H1 (cell line): Measurements from ENCODE around the gene CA9. TPM values are rescaled to one million over a fixed set of nuclear protein-coding genes. Genes with fewer than 3 reads are reported as not detected.

Experiments
- CTCF ChIA-PET: fragments of 300-600 bp; sonication (Branson Sonifier 250); formaldehyde crosslinking; loops from one replicate; lab custom pipeline; 2021; ENCODE audit not compliant: partially characterized antibody; lab: Charles Lee
- POLR2A ChIA-PET: fragments of 300-600 bp; sonication (Branson Sonifier 250); formaldehyde crosslinking; loops from one replicate; lab custom pipeline; 2021; ENCODE audit warnings: inconsistent platforms; ENCODE audit not compliant: partially characterized antibody; lab: Charles Lee
- DNase-seq, 2 experiments: peaks; one replicate each; pipeline versions ENCODE4 v3.0.0 to v3.0.0-alpha.2; 2010 to 2022; ENCODE audit warnings: low spot score in 2 of 2, low read depth in 1 of 2, mixed read lengths in 1 of 2
- FAIRE-seq: peaks from 2 replicates; lab custom pipeline; 2011; peaks lifted over from hg19 to GRCh38; lab: Jason Lieb, UNC
- H2AFZ ChIP-seq: 2 replicates; pipeline ENCODE4 v1.8.1; 2012; ENCODE audit warnings: low read length, inconsistent platforms
- H2AK5ac ChIP-seq: 2 replicates; pipeline ENCODE4 v1.6.1; 2013; ENCODE audit warnings: low read depth, low read length
- H2BK120ac ChIP-seq: replicated peaks from 2 replicates; pipeline ENCODE3; 2013; ENCODE audit warnings: low read depth, low read length, inconsistent platforms
- H2BK12ac ChIP-seq: 2 replicates; pipeline ENCODE4 v1.6.1; 2013; ENCODE audit warnings: low read depth, low read length
- H2BK15ac ChIP-seq: 2 replicates; pipeline ENCODE4 v1.6.1; 2013; ENCODE audit warnings: low read length
- H2BK20ac ChIP-seq: 2 replicates; pipeline ENCODE4 v1.6.1; 2013; ENCODE audit warnings: low read length
- H2BK5ac ChIP-seq: 2 replicates; pipeline ENCODE4 v1.6.1; 2013; ENCODE audit warnings: low read depth, low read length
- H3K14ac ChIP-seq: 2 replicates; pipeline ENCODE4 v1.6.1; 2013; ENCODE audit warnings: inconsistent platforms; ENCODE audit not compliant: insufficient read length
- H3K18ac ChIP-seq: 2 replicates; pipeline ENCODE4 v1.6.1; 2013; ENCODE audit warnings: low read length; ENCODE audit errors: extremely low read depth
- H3K23ac ChIP-seq: 2 replicates; pipeline ENCODE4 v1.6.1; 2013; ENCODE audit warnings: inconsistent platforms; ENCODE audit not compliant: insufficient read length
- H3K23me2 ChIP-seq: 2 replicates; pipeline ENCODE4 v1.6.1; 2013; ENCODE audit warnings: low read depth, low read length
- H3K27ac ChIP-seq: 2 replicates; pipeline ENCODE4 v1.6.1; 2011; ENCODE audit warnings: low read depth, low read length, inconsistent platforms
- H3K27me3 ChIP-seq, 4 experiments: replicated peaks in 1 of 4; 1 replicate in 1 of 4; 2 replicates in 3 of 4; pipeline versions ENCODE4 v1.6.1 to v1.8.1; 2011 to 2013; ENCODE audit warnings: low read length in 3 of 4, mild to moderate bottlenecking in 3 of 4, inconsistent platforms in 2 of 4, mixed read lengths in 2 of 4, moderate library complexity in 1 of 4; ENCODE audit not compliant: control insufficient read depth in 3 of 4, insufficient read depth in 3 of 4; ENCODE audit errors: extremely low read depth in 1 of 4
- H3K36me3 ChIP-seq, 4 experiments: 2 replicates each; pipeline versions ENCODE4 v1.6.1 to v1.8.1; 2011 to 2013; ENCODE audit warnings: mild to moderate bottlenecking in 4 of 4, low read length in 3 of 4, moderate library complexity in 2 of 4, control low read depth in 1 of 4, inconsistent platforms in 1 of 4; ENCODE audit not compliant: insufficient read depth in 4 of 4, control insufficient read depth in 2 of 4
- H3K4ac ChIP-seq: replicated peaks from 2 replicates; pipeline ENCODE3; 2013; ENCODE audit warnings: low read length, low read depth, mixed read lengths, inconsistent platforms; ENCODE audit not compliant: insufficient read length
- H3K4me1 ChIP-seq, 4 experiments: replicated peaks in 1 of 4; 1 replicate in 1 of 4; 2 replicates in 3 of 4; pipeline versions ENCODE4 v1.6.1 to v1.8.1; 2011 to 2013; ENCODE audit warnings: low read length in 3 of 4, inconsistent platforms in 2 of 4, mixed read lengths in 1 of 4; ENCODE audit not compliant: insufficient read depth in 4 of 4, control insufficient read depth in 3 of 4
- H3K4me2 ChIP-seq, 2 experiments: 2 replicates each; pipeline versions ENCODE4 v1.6.1 to v1.8.1; 2011 to 2013; ENCODE audit warnings: low read depth in 2 of 2, low read length in 2 of 2, control low read depth in 1 of 2, inconsistent platforms in 1 of 2, mild to moderate bottlenecking in 1 of 2; ENCODE audit not compliant: insufficient read depth in 1 of 2
- H3K4me3 ChIP-seq, 4 experiments: fragments of 200-600, 300-600 bp in 1 of 4; sonication (generic), shearing (Covaris generic), sonication (Bioruptor Twin) in 1 of 4; 2 replicates each; pipeline versions ENCODE4 v1.5.1 to v1.8.1; 2011 to 2016; ENCODE audit warnings: low read length in 4 of 4, low read depth in 3 of 4, control low read depth in 2 of 4, inconsistent platforms in 2 of 4, mild to moderate bottlenecking in 2 of 4, mixed read lengths in 1 of 4, moderate library complexity in 1 of 4; ENCODE audit not compliant: insufficient read depth in 2 of 4; ENCODE audit errors: extremely low read depth in 1 of 4
- H3K56ac ChIP-seq: replicated peaks from 2 replicates; pipeline ENCODE3; 2013; ENCODE audit warnings: low read depth, mild to moderate bottlenecking, mixed read lengths, low read length, inconsistent platforms; ENCODE audit not compliant: insufficient read length
- H3K79me1 ChIP-seq: 2 replicates; pipeline ENCODE4 v1.6.1; 2013; ENCODE audit warnings: low read depth, low read length, control low read depth
- H3K79me2 ChIP-seq, 2 experiments: 2 replicates each; pipeline versions ENCODE4 v1.6.1 to v1.8.1; 2012 to 2013; ENCODE audit warnings: low read length in 2 of 2, mild to moderate bottlenecking in 2 of 2, inconsistent platforms in 1 of 2; ENCODE audit not compliant: insufficient read depth in 2 of 2, control insufficient read depth in 1 of 2
- H3K9ac ChIP-seq, 4 experiments: replicated peaks in 1 of 4; 1 replicate in 1 of 4; 2 replicates in 3 of 4; pipeline versions ENCODE4 v1.6.1 to v1.8.1; 2011 to 2013; ENCODE audit warnings: low read depth in 3 of 4, low read length in 3 of 4, control low read depth in 2 of 4, mild to moderate bottlenecking in 2 of 4, moderate library complexity in 2 of 4, inconsistent platforms in 1 of 4; ENCODE audit errors: extremely low read depth in 1 of 4
- H3K9me3 ChIP-seq, 2 experiments: 2 replicates each; pipeline versions ENCODE4 v1.6.1 to v1.8.1; 2012 to 2013; ENCODE audit warnings: mild to moderate bottlenecking in 2 of 2, moderate library complexity in 2 of 2, control low read depth in 1 of 2, inconsistent platforms in 1 of 2, low read depth in 1 of 2, low read length in 1 of 2, mixed read lengths in 1 of 2; ENCODE audit not compliant: insufficient read depth in 2 of 2
- H4K20me1 ChIP-seq, 2 experiments: replicated peaks in 1 of 2; 2 replicates each; pipeline versions ENCODE3 to v1.8.1; 2011 to 2013; ENCODE audit warnings: inconsistent platforms in 2 of 2, low read length in 2 of 2, mild to moderate bottlenecking in 1 of 2; ENCODE audit not compliant: insufficient read depth in 2 of 2, control insufficient read depth in 1 of 2
- H4K5ac ChIP-seq: 2 replicates; pipeline ENCODE4 v1.6.1; 2013; ENCODE audit warnings: low read length, low read depth, mixed read lengths, inconsistent platforms; ENCODE audit not compliant: insufficient read length
- H4K8ac ChIP-seq: 2 replicates; pipeline ENCODE4 v1.8.0; 2013; ENCODE audit warnings: mild to moderate bottlenecking, moderate library complexity, low read length, inconsistent platforms; ENCODE audit not compliant: insufficient read depth; ENCODE audit errors: extremely low read depth
- H4K91ac ChIP-seq: replicated peaks from 2 replicates; pipeline ENCODE3; 2013; ENCODE audit warnings: low read length, mixed read lengths, inconsistent platforms; ENCODE audit not compliant: insufficient read length
- ASH2L ChIP-seq: fragments of 200-600, 300-600 bp; sonication (generic); IDR thresholded peaks from one replicate; pipeline ENCODE4 v1.7.1; 2017; ENCODE audit warnings: low read length
- JUND ChIP-seq: IDR thresholded peaks from 2 replicates; pipeline ENCODE4 v1.6.1; 2011; ENCODE audit warnings: mild to moderate bottlenecking, improper control_type of control experiment, low read length
- RBBP5 ChIP-seq: IDR thresholded peaks from 2 replicates; pipeline ENCODE4 v1.7.1; 2012; ENCODE audit warnings: low read depth, mild to moderate bottlenecking, inconsistent platforms, low read length, moderate library complexity, borderline replicate concordance
- SIN3A ChIP-seq, 2 experiments: IDR thresholded peaks in 1 of 2; conservative IDR thresholded peaks in 1 of 2; 2 replicates each; pipeline ENCODE4 v1.6.1; 2011 to 2012; ENCODE audit warnings: low read length in 2 of 2, improper control_type of control experiment in 1 of 2, low read depth in 1 of 2, mild to moderate bottlenecking in 1 of 2
- SP4 ChIP-seq: IDR thresholded peaks from 2 replicates; pipeline ENCODE4 v1.6.1; 2012; ENCODE audit warnings: low read length, inconsistent platforms
- WGBS, 2 experiments: shearing (Covaris generic) in 1 of 2; methylation state at CpG; one replicate each; pipeline versions ENCODE4 v1.1.6 to v1.1.7; 2013 to 2015; ENCODE audit warnings: low lambda C conversion rate in 2 of 2, mixed read lengths in 2 of 2, inconsistent platforms in 1 of 2, low coverage in 1 of 2, missing lambda C conversion rate in 1 of 2; ENCODE audit not compliant: insufficient replicate concordance in 2 of 2, insufficient coverage in 1 of 2, insufficient read length in 1 of 2; ENCODE audit errors: extremely low coverage in 1 of 2, missing lambda C conversion rate in 1 of 2; 5-methylcytosine and 5-hydroxymethylcytosine counted together
- polyA plus RNA-seq, 7 experiments: library from polyadenylated mRNA; depleted of rRNA in 3 of 7; stranded (reverse) in 5 of 7; unstranded in 2 of 7; fragments of >200 nt in 5 of 7; fragments of 200-250 nt in 2 of 7; gene quantifications; 1 replicate in 5 of 7; 2 replicates in 1 of 7; 4 replicates in 1 of 7; pipeline versions ENCODE4 v1.2.1 to v1.2.3, GENCODE V29; 2011 to 2013; ENCODE audit warnings: missing spikeins in 2 of 7, mixed read lengths in 2 of 7
- total RNA-seq: library from RNA; stranded (reverse); fragmentation: NEBNext Ultra II Directional; extraction: Animal tissue kit (Norgen Biotek cat#: 25700); gene quantifications from 2 replicates; pipeline ENCODE4 v1.2.1, GENCODE V29; 2021
- TF ChIP-seq, protein P1 (sequence below): IDR thresholded peaks from 2 replicates; pipeline ENCODE4 v1.6.1; 2011; ENCODE audit warnings: low read depth, mild to moderate bottlenecking, low read length; ENCODE audit not compliant: insufficient read depth
- TF ChIP-seq, protein P2 (sequence below): IDR thresholded peaks from 2 replicates; pipeline ENCODE4 v1.6.1; 2012; ENCODE audit warnings: inconsistent platforms

The CA9 gene
- total and polyA plus RNA-seq, 2 of the 8 experiments (the other 6 are each of a cell fraction or from before 2014, with no cell fraction given): 1.3 to 1.8 TPM

DNA sequence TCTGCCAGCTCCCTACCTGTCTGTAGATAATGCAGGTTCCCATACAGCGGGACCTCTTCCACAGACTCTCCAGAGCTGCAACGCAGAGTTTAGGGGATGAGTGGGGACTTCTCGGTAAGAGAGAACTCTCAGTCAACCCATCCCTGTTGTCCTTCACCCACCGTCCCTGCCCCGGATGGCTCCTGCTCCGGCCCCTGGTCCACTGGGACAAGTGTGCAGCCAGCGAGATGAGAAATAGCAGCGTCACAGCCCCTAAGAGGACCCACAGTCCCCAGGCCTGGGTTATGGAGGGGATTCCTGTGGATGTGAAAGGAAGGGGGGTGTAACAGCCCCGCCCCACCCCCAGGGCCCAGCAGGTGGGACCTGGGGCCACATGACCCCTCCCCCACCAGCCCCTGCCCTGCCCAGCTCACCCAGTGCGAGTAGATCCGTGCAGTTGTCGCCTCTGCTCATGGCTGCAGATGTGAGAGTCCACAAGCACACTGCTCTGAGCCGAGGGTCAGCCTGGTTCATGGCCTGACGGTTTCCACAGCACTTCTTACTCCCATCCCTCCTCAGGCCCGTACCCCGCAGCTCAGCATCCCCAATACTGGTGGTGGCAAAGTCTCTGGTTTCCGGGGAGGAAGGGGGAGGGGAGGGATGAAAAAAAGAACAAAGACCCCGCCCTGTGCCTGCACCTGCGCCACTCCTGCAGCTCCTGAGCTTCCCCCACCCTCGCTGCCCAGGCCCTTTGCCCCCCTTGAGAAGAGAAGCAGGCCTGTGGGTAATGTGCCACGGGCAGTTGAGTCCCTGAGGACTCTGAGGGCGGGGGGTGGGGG, 23.2 kb upstream of the CA9 start, which contains the start of gene SIT1:
SIT1 (minus strand) TSS at position 591 of the 818 bp plus-strand sequence; CDS start at position 513, 78 bp downstream.
- Histone ChIP-seq H3K4me2 (peak within 1 kb of the TSS; percentile 45 to 64), H3K9ac (no peak within 1 kb of the TSS), H2BK120ac (peak within 1 kb of the TSS; percentile 10), H3K27me3 (no peaks in the 10 kb centered on the region), H2BK5ac (peak within 1 kb of the TSS; percentile 52; the same call in 1 of the 2 replicates), H3K79me1 (no peaks in the 10 kb centered on the region), H3K27ac (no peak within 1 kb of the TSS), H3K9me3 (no peaks in the 10 kb centered on the region), H3K14ac (no peak within 1 kb of the TSS), H4K20me1 (no peaks in the 10 kb centered on the region), H4K8ac (peak within 1 kb of the TSS; percentile 9; the same call in 1 of the 2 replicates)
- peak in 1 of 2 experiments; percentile 58 for DNase-seq
- no peak for FAIRE-seq
- CTCF ChIA-PET: interaction anchor here (0.5 to 8.1 kb wide), 9 partner anchors 11 to 1342 kb away, joined by 3 to 149 read pairs (median 4); partner anchors contain the start of genes ARHGEF39, CCDC107, CD72 and CREB3
- 0 out of 4 replicates have a peak, but pooled peaks of 1 of the 2 experiments have one; percentile 35 for TF ChIP-seq SIN3A (conservative IDR thresholded peaks at IDR 0.05 in 1 of 2, IDR thresholded peaks at IDR 0.05 in 1 of 2; ENCODE audit: low read depth in 1 of 2, low read length in 2 of 2)
- TF ChIP-seq, protein P1, sequence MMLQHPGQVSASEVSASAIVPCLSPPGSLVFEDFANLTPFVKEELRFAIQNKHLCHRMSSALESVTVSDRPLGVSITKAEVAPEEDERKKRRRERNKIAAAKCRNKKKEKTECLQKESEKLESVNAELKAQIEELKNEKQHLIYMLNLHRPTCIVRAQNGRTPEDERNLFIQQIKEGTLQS: no peak
- TF ChIP-seq ASH2L: peak; percentile 88
- TF ChIP-seq, protein P2, sequence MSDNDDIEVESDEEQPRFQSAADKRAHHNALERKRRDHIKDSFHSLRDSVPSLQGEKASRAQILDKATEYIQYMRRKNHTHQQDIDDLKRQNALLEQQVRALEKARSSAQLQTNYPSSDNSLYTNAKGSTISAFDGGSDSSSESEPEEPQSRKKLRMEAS: peak; percentile 25; the same call in 1 of the 2 replicates
- TF ChIP-seq JUND: no peak
- no peak for TF ChIP-seq SP4
- TF ChIP-seq RBBP5: peak; percentile 83; the same call in 1 of the 2 replicates
- TF ChIP-seq, all 59 proteins: peak for 4
- Histone ChIP-seq H3K23me2 (peaks cover 10% of the 10 kb centered on the region; the same call in 1 of the 2 replicates), H2AFZ (peak within 1 kb of the TSS; percentile 78; the same call in 1 of the 2 replicates), H3K36me3 (no peaks in the 10 kb centered on the region), H3K79me2 (no peaks in the 10 kb centered on the region), H3K56ac (no peak within 1 kb of the TSS), H4K91ac (peak within 1 kb of the TSS; percentile 70), H3K23ac (no peak within 1 kb of the TSS), H3K4ac (no peak within 1 kb of the TSS), H2BK20ac (peak within 1 kb of the TSS; percentile 88; the same call in 1 of the 2 replicates), H3K4me3 (peak within 1 kb of the TSS in 1 of 4 experiments; percentile 40; a peak in 2 of 8 replicates), H2AK5ac (0 out of 2 replicates have a peak within 1 kb of the TSS, but pooled peaks have one; percentile 9), H4K5ac (no peak within 1 kb of the TSS), H2BK15ac (0 out of 2 replicates have a peak within 1 kb of the TSS, but pooled peaks have one; percentile 72), H2BK12ac (peak within 1 kb of the TSS; percentile 68; the same call in 1 of the 2 replicates), H3K4me1 (peaks cover 0 to 17% (median 12%) of the 10 kb centered on the region in 4 experiments; a peak in 5 of 7 replicates), H3K18ac (peak within 1 kb of the TSS; percentile 86)
- POLR2A ChIA-PET: interaction anchor here (0.7 to 6.2 kb wide), 7 partner anchors 6 to 77 kb away, joined by 3 to 53 read pairs (median 3); partner anchors contain the start of genes CCDC107, CD72 and RMRP
- WGBS, 2 experiments: 61% methylated on average over 20 of the region's 22 CpGs; no CpG with 5 or more reads in 1 of the 2 experiments
